Activated CD8-positive, alpha-beta memory T cell treated with anti-CD3 and anti-CD28 coated beads for 1 hour (primary cell): ENCODE results near the gene FOXJ3.
"Not testable (repeated sequence)": the region's sequence is repeated elsewhere in the genome, so short reads cannot be mapped to it uniquely, and the experiment has no call there.

Source experiments
- DNase-seq, 2 donors: peaks; one replicate each; pipeline ENCODE4 v3.0.0-alpha.2; 2020; ENCODE audit warnings: low read depth in 1 of 2; ENCODE audit errors: extremely low read depth in 1 of 2

FOXJ3 gene

GRCh38 chr1:42259059-42259738 lies 75.8 kb downstream of the FOXJ3 start:
- DNase-seq, result no peak

GRCh38 chr1:42258218-42258617 lies 76.8 kb downstream of the FOXJ3 start:
- DNase-seq, result no peak

- DNase-seq, result no peak
These were observed 84.0 kb downstream of the FOXJ3 start for GRCh38 chr1:42251042-42251441.

GRCh38 chr1:42250164-42250563 lies 84.9 kb downstream of the FOXJ3 start:
- DNase-seq, result no peak

GRCh38 chr1:42240966-42241755 lies 93.9 kb downstream of the FOXJ3 start:
- no peak for DNase-seq

GRCh38 chr1:42239555-42239954 lies 95.5 kb downstream of the FOXJ3 start:
- no peak for DNase-seq

GRCh38 chr1:42239041-42239440 lies 96.0 kb downstream of the FOXJ3 start:
- DNase-seq, result no peak

GRCh38 chr1:42231253-42231652 lies 103.8 kb downstream of the FOXJ3 start:
- no peak for DNase-seq

GRCh38 chr1:42228938-42229337 lies 106.1 kb downstream of the FOXJ3 start:
- DNase-seq, result no peak

- no peak for DNase-seq
These were observed 112.0 kb downstream of the FOXJ3 start for GRCh38 chr1:42223036-42223435.

- no peak for DNase-seq
These were observed 113.0 kb downstream of the FOXJ3 start for GRCh38 chr1:42221952-42222606.

GRCh38 chr1:42221456-42221855 lies 113.6 kb downstream of the FOXJ3 start:
- no peak for DNase-seq

GRCh38 chr1:42219627-42220026 lies 115.4 kb downstream of the FOXJ3 start:
- no peak for DNase-seq

GRCh38 chr1:42214447-42214871 lies 120.6 kb downstream of the FOXJ3 start:
- no peak for DNase-seq

GRCh38 chr1:42211224-42211623 lies 123.8 kb downstream of the FOXJ3 start:
- no peak for DNase-seq

- no peak for DNase-seq
These were observed 124.5 kb downstream of the FOXJ3 start for GRCh38 chr1:42210421-42211133.

- no peak for DNase-seq
These were observed 125.3 kb downstream of the FOXJ3 start for GRCh38 chr1:42209526-42210251.

GRCh38 chr1:42206930-42207329 lies 128.1 kb downstream of the FOXJ3 start:
- not testable (repeated sequence) for DNase-seq

GRCh38 chr1:42206164-42206563 lies 128.9 kb downstream of the FOXJ3 start:
- no peak for DNase-seq

GRCh38 chr1:42201986-42202385 lies 133.0 kb downstream of the FOXJ3 start:
- no peak for DNase-seq

GRCh38 chr1:42198251-42198650 lies 136.8 kb downstream of the FOXJ3 start:
- DNase-seq, result no peak
